PFSK-1 (cell line): Measurements from ENCODE around the gene TMEM132A.

ENCODE experiments used
- FOXP2 ChIP-seq: optimal IDR thresholded peaks from 2 replicates; pipeline ENCODE3; 2011; ENCODE audit warnings: borderline replicate concordance, control low read depth, inconsistent platforms; ENCODE audit not compliant: insufficient read depth; ENCODE audit errors: extremely low read length, extremely low read depth
- POLR2AphosphoS5 ChIP-seq: IDR thresholded peaks from 2 replicates; pipeline ENCODE4 v1.6.1; 2012; ENCODE audit warnings: low read depth, mild to moderate bottlenecking, control low read depth, low read length, moderate library complexity
- SIN3A ChIP-seq: IDR thresholded peaks from 2 replicates; pipeline ENCODE4 v1.6.1; 2012; ENCODE audit warnings: mild to moderate bottlenecking, low read length, moderate library complexity, borderline replicate concordance; ENCODE audit not compliant: insufficient read depth
- TAF1 ChIP-seq: IDR thresholded peaks from 2 replicates; pipeline ENCODE4 v1.6.1; 2012; ENCODE audit warnings: low read length, control low read depth, borderline replicate concordance; ENCODE audit not compliant: insufficient read depth
- TF ChIP-seq, protein P1 (sequence below), 2 experiments: IDR thresholded peaks; 2 replicates each; pipeline versions ENCODE4 v1.6.1 to v1.8.0; 2011 to 2012; ENCODE audit warnings: low read depth in 2 of 2, low read length in 2 of 2, control low read depth in 1 of 2, inconsistent platforms in 1 of 2, mild to moderate bottlenecking in 1 of 2, moderate library complexity in 1 of 2; ENCODE audit not compliant: insufficient read depth in 1 of 2

The TMEM132A gene

DNA sequence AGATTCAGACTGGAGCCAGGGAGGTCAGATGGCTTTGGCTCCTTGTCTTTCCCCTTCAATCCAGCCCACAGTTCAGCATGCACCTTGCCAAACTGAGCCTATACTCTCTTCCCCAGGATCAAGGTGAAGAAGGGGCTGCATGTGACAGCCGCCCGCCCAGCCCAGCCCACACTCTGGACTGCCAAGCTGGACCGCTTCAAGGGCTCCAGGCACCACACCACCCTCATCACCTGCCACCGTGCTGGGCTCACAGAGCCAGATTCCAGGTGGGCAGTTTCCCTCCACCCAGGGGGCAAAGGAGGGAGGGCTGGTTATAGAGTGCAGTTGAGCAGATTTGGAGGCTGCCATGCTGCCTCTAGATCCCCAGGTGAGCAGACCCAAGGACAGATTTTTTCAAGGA is 6.1 kb downstream of the TMEM132A start:
- TF ChIP-seq FOXP2 (no peak), SIN3A (no peak)
- TF ChIP-seq, protein P1, sequence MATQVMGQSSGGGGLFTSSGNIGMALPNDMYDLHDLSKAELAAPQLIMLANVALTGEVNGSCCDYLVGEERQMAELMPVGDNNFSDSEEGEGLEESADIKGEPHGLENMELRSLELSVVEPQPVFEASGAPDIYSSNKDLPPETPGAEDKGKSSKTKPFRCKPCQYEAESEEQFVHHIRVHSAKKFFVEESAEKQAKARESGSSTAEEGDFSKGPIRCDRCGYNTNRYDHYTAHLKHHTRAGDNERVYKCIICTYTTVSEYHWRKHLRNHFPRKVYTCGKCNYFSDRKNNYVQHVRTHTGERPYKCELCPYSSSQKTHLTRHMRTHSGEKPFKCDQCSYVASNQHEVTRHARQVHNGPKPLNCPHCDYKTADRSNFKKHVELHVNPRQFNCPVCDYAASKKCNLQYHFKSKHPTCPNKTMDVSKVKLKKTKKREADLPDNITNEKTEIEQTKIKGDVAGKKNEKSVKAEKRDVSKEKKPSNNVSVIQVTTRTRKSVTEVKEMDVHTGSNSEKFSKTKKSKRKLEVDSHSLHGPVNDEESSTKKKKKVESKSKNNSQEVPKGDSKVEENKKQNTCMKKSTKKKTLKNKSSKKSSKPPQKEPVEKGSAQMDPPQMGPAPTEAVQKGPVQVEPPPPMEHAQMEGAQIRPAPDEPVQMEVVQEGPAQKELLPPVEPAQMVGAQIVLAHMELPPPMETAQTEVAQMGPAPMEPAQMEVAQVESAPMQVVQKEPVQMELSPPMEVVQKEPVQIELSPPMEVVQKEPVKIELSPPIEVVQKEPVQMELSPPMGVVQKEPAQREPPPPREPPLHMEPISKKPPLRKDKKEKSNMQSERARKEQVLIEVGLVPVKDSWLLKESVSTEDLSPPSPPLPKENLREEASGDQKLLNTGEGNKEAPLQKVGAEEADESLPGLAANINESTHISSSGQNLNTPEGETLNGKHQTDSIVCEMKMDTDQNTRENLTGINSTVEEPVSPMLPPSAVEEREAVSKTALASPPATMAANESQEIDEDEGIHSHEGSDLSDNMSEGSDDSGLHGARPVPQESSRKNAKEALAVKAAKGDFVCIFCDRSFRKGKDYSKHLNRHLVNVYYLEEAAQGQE (IDR thresholded peaks at IDR 0.05; ENCODE audit: insufficient read depth in 1 of 2, low read depth in 2 of 2, low read length in 2 of 2): no peak

DNA sequence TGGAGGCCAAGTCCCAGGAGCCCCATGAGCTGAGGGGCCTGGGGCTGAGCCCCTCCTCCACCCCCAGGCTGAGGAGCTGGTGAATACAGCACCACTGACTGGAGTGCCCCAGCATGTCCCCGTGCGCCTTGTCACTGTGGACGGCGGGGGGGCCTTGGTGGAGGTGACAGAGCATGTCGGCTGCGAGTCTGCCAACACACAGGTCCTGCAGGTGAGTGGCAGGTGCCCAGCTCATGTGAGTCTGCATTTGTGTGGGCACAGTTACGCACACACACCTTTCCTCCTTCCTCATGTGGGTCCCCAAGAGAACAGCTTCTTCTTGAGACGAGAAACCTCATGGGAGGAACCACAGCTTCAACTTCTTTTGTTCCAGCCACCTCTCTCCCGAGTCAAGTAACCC is 7.7 kb downstream of the TMEM132A start:
- TF ChIP-seq POLR2AphosphoS5: no peak
- TF ChIP-seq, protein P1 (IDR thresholded peaks at IDR 0.05; ENCODE audit: insufficient read depth in 1 of 2, low read depth in 2 of 2, low read length in 2 of 2): no peak

GRCh38 chr11:60932605-60933356 is 8.5 kb downstream of the TMEM132A start:
- TF ChIP-seq, protein P1 (IDR thresholded peaks at IDR 0.05; ENCODE audit: insufficient read depth in 1 of 2, low read depth in 2 of 2, low read length in 2 of 2): no peak
- TF ChIP-seq POLR2AphosphoS5: no peak
- TF ChIP-seq TAF1: no peak
- no peak for TF ChIP-seq SIN3A
- no peak for TF ChIP-seq FOXP2

- TF ChIP-seq SIN3A: no peak
- TF ChIP-seq, protein P1 (IDR thresholded peaks at IDR 0.05; ENCODE audit: insufficient read depth in 1 of 2, low read depth in 2 of 2, low read length in 2 of 2): no peak
- TF ChIP-seq FOXP2: no peak
- TF ChIP-seq TAF1: no peak
- TF ChIP-seq POLR2AphosphoS5: no peak
These were observed 9.3 kb downstream of the TMEM132A start for GRCh38 chr11:60933416-60934123.
